HepG2 (cell line): ENCODE data around the gene TUT1. TPM values are rescaled to one million over a fixed set of nuclear protein-coding genes. Genes with fewer than 3 reads are reported as not detected.

Source experiments
- DNMT3B ChIP-seq: conservative IDR thresholded peaks from 2 replicates; pipeline ENCODE4 v1.6.1; 2016; ENCODE audit warnings: missing biosample characterization, control low read depth
- KAT2B ChIP-seq: fragments of 150-350 bp; IDR thresholded peaks from 2 replicates; pipeline ENCODE4 v1.6.1; 2014; ENCODE audit warnings: low read depth, low read length, borderline replicate concordance
- KDM5A ChIP-seq: fragments of 200-600 bp; sonication (generic); IDR thresholded peaks from 2 replicates; pipeline ENCODE4 v1.7.0; 2018; ENCODE audit warnings: antibody characterized with exemption, mild to moderate bottlenecking, low read length, borderline replicate concordance
- MAFG ChIP-seq: sonication (generic); formaldehyde crosslinking; IDR thresholded peaks from 2 replicates; pipeline ENCODE4 v1.5.1; 2020; ENCODE audit warnings: mild to moderate bottlenecking, missing genetic modification reagents
- MIER2 ChIP-seq: IDR thresholded peaks from 2 replicates; pipeline ENCODE4 v1.6.1; 2016; ENCODE audit warnings: missing biosample characterization, missing genetic modification reagents
- MXI1 ChIP-seq: IDR thresholded peaks from 3 replicates; pipeline ENCODE4 v1.6.1; 2012; ENCODE audit warnings: low read depth, low read length, inconsistent platforms, borderline replicate concordance
- NFIB ChIP-seq: sonication (generic); formaldehyde crosslinking; IDR thresholded peaks from 2 replicates; pipeline ENCODE4 v1.9.0; 2021; ENCODE audit warnings: missing genetic modification reagents, mild to moderate bottlenecking, borderline replicate concordance
- NR2C2 ChIP-seq: sonication (generic); formaldehyde crosslinking; IDR thresholded peaks from 2 replicates; pipeline ENCODE4 v1.4.0; 2020; ENCODE audit warnings: missing genetic modification reagents, mild to moderate bottlenecking, moderate library complexity, borderline replicate concordance
- NRL ChIP-seq: sonication (generic); formaldehyde crosslinking; IDR thresholded peaks from 2 replicates; pipeline ENCODE4 v1.5.0; 2020; ENCODE audit warnings: missing genetic modification reagents, mild to moderate bottlenecking, moderate library complexity, borderline replicate concordance
- SNAPC2 ChIP-seq: sonication (generic); formaldehyde crosslinking; IDR thresholded peaks from 2 replicates; pipeline ENCODE4 v1.8.1; 2022; ENCODE audit warnings: mild to moderate bottlenecking, missing genetic modification reagents
- SOX6 ChIP-seq, 2 experiments: fragments of 450-650 bp in 1 of 2; sonication (generic) in 1 of 2; formaldehyde crosslinking in 1 of 2; IDR thresholded peaks; 2 replicates each; pipeline versions ENCODE4 v1.4.0 to v1.6.1; 2017 to 2020; ENCODE audit warnings: antibody characterized with exemption in 1 of 2, mild to moderate bottlenecking in 1 of 2, missing genetic modification reagents in 1 of 2
- XBP1 ChIP-seq: sonication (generic); formaldehyde crosslinking; IDR thresholded peaks from 2 replicates; pipeline ENCODE4 v1.5.0; 2020; ENCODE audit warnings: missing genetic modification reagents
- ZBTB21 ChIP-seq: sonication (generic); formaldehyde crosslinking; IDR thresholded peaks from 2 replicates; pipeline ENCODE4 v1.4.0; 2020; ENCODE audit warnings: missing genetic modification reagents
- ZNF383 ChIP-seq: sonication (generic); formaldehyde crosslinking; IDR thresholded peaks from 2 replicates; pipeline ENCODE4 v1.4.0; 2020; ENCODE audit warnings: missing genetic modification reagents, mild to moderate bottlenecking, borderline replicate concordance
- ZNF775 ChIP-seq: sonication (generic); formaldehyde crosslinking; IDR thresholded peaks from 2 replicates; pipeline ENCODE4 v1.4.0; 2020; ENCODE audit warnings: missing genetic modification reagents, mild to moderate bottlenecking, moderate library complexity, borderline replicate concordance
- polyA plus RNA-seq, 8 experiments: library from polyadenylated mRNA; depleted of rRNA in 3 of 8; stranded (reverse) in 7 of 8; unstranded in 1 of 8; fragments of >200 nt; fragmentation: Illumina TruSeq in 4 of 8; extraction: Trizol in 4 of 8; gene quantifications; 2 replicates each; pipeline versions ENCODE4 v1.2.1 to v1.2.3, GENCODE V29; 2011 to 2016; ENCODE audit warnings: low read depth in 4 of 8, missing spikeins in 1 of 8, mixed read lengths in 1 of 8; ENCODE audit not compliant: insufficient read depth in 1 of 8
- total RNA-seq, 5 experiments: library from RNA; depleted of rRNA; stranded (reverse); fragments of >200 nt; fragmentation: Illumina TruSeq; extraction: Trizol; gene quantifications; 2 replicates each; pipeline ENCODE4 v1.2.3, GENCODE V29; 2016; ENCODE audit warnings: low read depth in 1 of 5
- TF ChIP-seq, protein P1 (sequence below): sonication (generic); formaldehyde crosslinking; IDR thresholded peaks from 2 replicates; pipeline ENCODE4 v1.9.0; 2021; ENCODE audit warnings: missing genetic modification reagents, mild to moderate bottlenecking, borderline replicate concordance
- TF ChIP-seq, protein P2 (sequence below): sonication (generic); formaldehyde crosslinking; IDR thresholded peaks from 2 replicates; pipeline ENCODE4 v1.4.0; 2020; ENCODE audit warnings: missing genetic modification reagents, borderline replicate concordance
- TF ChIP-seq, protein P3 (sequence below), 2 experiments: sonication (generic) in 1 of 2; formaldehyde crosslinking in 1 of 2; IDR thresholded peaks; 2 replicates each; pipeline versions ENCODE4 v1.4.0 to v1.6.1; 2018 to 2020; ENCODE audit warnings: missing genetic modification reagents in 2 of 2, borderline replicate concordance in 1 of 2, low read depth in 1 of 2, mild to moderate bottlenecking in 1 of 2, missing biosample characterization in 1 of 2
- TF ChIP-seq, protein P4 (sequence below): IDR thresholded peaks from 2 replicates; pipeline ENCODE4 v1.6.1; 2016
- TF ChIP-seq, protein P5 (sequence below): sonication (generic); formaldehyde crosslinking; IDR thresholded peaks from 2 replicates; pipeline ENCODE4 v1.9.0; 2022; ENCODE audit warnings: missing genetic modification reagents, mild to moderate bottlenecking, borderline replicate concordance

Gene TUT1
- total and polyA plus RNA-seq, 2 of the 13 experiments (the other 11 are each of a cell fraction or from before 2014, with no cell fraction given) = 9.7 to 14.3 TPM

DNA sequence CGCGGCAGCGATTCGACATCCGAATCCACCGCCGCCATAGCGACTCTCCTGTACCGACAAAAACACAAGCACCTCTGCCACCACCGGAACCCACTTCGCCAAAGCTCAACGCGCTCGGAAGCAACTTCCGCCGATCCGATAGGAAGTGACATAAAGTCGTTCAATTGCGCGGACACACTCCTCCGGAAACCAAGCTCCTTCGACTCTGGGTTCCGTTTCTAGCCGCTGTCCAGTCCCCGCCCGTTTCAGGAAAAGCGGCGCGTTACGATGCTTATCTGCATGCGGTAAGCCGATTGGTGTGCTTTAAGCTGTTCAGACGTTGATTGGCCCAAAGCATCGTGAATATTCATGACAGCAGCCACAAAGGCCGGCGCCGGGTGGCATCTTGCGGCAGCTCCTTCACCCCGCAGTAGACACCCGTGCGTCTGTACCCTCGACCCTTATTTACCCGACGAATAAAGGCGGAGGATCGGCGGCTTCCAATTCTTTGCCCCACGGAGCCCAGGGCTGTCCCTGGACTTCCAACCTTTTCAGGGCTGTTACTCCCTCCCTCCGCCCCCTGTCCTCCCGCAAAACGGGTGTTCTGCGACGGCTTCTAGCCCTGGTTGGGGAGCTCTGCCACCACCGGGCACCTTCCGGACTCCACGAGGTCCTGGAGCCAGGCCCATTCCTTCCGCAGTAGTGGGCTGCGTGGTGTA lies at the start of gene TUT1 (continued):
- TF ChIP-seq KAT2B (no peak), SOX6 (IDR thresholded peaks at IDR 0.05) (no peak), SOX6 (CRISPR knock-in tag; IDR thresholded peaks at IDR 0.05) (peak; percentile 79), NRL (peak; percentile 1; the same call in 1 of the 2 replicates), ZNF775 (CRISPR knock-in tag) (0 out of 2 replicates have a peak, but pooled peaks have one; percentile 23), SNAPC2 (CRISPR knock-in tag) (peak; percentile 99), KDM5A (peak; percentile 96; the same call in 1 of the 2 replicates), MIER2 (peak; percentile 83; the same call in 1 of the 2 replicates), XBP1 (CRISPR knock-in tag) (no peak), MAFG (no peak), ZNF383 (no peak; the same call in 1 of the 2 replicates), ZBTB21 (peak; percentile 67), NR2C2 (CRISPR knock-in tag) (peak; percentile 89), MXI1 (peak; percentile 83; the same call in 2 of the 3 replicates), NFIB (CRISPR knock-in tag) (no peak), DNMT3B (CRISPR knock-in tag) (no peak; the same call in 1 of the 2 replicates)
- TF ChIP-seq, protein P1, sequence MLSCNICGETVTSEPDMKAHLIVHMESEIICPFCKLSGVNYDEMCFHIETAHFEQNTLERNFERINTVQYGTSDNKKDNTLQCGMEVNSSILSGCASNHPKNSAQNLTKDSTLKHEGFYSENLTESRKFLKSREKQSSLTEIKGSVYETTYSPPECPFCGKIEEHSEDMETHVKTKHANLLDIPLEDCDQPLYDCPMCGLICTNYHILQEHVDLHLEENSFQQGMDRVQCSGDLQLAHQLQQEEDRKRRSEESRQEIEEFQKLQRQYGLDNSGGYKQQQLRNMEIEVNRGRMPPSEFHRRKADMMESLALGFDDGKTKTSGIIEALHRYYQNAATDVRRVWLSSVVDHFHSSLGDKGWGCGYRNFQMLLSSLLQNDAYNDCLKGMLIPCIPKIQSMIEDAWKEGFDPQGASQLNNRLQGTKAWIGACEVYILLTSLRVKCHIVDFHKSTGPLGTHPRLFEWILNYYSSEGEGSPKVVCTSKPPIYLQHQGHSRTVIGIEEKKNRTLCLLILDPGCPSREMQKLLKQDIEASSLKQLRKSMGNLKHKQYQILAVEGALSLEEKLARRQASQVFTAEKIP (CRISPR knock-in tag) = no peak
- TF ChIP-seq, protein P2, sequence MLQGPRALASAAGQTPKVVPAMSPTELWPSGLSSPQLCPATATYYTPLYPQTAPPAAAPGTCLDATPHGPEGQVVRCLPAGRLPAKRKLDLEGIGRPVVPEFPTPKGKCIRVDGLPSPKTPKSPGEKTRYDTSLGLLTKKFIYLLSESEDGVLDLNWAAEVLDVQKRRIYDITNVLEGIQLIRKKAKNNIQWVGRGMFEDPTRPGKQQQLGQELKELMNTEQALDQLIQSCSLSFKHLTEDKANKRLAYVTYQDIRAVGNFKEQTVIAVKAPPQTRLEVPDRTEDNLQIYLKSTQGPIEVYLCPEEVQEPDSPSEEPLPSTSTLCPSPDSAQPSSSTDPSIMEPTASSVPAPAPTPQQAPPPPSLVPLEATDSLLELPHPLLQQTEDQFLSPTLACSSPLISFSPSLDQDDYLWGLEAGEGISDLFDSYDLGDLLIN (CRISPR knock-in tag) = no peak
- TF ChIP-seq, protein P3, sequence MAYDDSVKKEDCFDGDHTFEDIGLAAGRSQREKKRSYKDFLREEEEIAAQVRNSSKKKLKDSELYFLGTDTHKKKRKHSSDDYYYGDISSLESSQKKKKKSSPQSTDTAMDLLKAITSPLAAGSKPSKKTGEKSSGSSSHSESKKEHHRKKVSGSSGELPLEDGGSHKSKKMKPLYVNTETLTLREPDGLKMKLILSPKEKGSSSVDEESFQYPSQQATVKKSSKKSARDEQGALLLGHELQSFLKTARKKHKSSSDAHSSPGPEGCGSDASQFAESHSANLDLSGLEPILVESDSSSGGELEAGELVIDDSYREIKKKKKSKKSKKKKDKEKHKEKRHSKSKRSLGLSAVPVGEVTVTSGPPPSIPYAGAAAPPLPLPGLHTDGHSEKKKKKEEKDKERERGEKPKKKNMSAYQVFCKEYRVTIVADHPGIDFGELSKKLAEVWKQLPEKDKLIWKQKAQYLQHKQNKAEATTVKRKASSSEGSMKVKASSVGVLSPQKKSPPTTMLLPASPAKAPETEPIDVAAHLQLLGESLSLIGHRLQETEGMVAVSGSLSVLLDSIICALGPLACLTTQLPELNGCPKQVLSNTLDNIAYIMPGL (CRISPR knock-in tag; IDR thresholded peaks at IDR 0.05; ENCODE audit: borderline replicate concordance in 1 of 2, low read depth in 1 of 2) = peak; percentile 87 to 92
- TF ChIP-seq, protein P4, sequence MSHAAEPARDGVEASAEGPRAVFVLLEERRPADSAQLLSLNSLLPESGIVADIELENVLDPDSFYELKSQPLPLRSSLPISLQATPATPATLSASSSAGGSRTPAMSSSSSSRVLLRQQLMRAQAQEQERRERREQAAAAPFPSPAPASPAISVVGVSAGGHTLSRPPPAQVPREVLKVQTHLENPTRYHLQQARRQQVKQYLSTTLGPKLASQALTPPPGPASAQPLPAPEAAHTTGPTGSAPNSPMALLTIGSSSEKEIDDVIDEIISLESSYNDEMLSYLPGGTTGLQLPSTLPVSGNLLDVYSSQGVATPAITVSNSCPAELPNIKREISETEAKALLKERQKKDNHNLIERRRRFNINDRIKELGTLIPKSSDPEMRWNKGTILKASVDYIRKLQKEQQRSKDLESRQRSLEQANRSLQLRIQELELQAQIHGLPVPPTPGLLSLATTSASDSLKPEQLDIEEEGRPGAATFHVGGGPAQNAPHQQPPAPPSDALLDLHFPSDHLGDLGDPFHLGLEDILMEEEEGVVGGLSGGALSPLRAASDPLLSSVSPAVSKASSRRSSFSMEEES (CRISPR knock-in tag) = 0 out of 2 replicates have a peak, but pooled peaks have one; percentile 27
- TF ChIP-seq, protein P5, sequence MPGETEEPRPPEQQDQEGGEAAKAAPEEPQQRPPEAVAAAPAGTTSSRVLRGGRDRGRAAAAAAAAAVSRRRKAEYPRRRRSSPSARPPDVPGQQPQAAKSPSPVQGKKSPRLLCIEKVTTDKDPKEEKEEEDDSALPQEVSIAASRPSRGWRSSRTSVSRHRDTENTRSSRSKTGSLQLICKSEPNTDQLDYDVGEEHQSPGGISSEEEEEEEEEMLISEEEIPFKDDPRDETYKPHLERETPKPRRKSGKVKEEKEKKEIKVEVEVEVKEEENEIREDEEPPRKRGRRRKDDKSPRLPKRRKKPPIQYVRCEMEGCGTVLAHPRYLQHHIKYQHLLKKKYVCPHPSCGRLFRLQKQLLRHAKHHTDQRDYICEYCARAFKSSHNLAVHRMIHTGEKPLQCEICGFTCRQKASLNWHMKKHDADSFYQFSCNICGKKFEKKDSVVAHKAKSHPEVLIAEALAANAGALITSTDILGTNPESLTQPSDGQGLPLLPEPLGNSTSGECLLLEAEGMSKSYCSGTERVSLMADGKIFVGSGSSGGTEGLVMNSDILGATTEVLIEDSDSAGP (CRISPR knock-in tag) = peak; percentile 85
